ENCODE data around the gene CRTAP. TPM values are rescaled to one million over a fixed set of nuclear protein-coding genes. Genes with fewer than 3 reads are reported as not detected.

CRTAP gene
- total and polyA plus RNA-seq, 7 donors = 25.7 to 509 (median 245) TPM

DNA sequence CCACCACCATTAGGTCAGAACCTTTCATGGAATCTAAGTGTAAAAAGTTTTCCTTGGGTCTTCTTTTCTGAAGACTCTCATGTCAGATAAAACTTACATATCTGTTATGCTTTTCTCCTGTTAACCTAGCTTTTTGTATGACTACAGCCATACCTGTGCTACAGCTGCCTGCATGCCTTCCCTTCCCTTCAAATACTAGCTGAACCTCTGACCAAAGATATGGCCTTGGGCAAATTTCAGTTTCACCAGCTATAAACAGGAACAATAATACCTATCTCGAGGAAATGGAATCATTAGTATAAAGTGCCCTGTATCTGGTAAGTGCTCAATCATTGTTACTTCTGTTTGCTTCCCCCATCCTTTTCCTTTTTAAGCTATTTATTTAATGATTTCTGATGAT, 41.9 kb upstream of the CRTAP start:
- TF ChIP-seq CTCF (IDR thresholded peaks at IDR 0.05) = no peak
- TF ChIP-seq EP300 (IDR thresholded peaks at IDR 0.05) = no peak
- TF ChIP-seq POLR2AphosphoS5 (IDR thresholded peaks at IDR 0.05) = no peak
- no peak for TF ChIP-seq POLR2A (IDR thresholded peaks at IDR 0.05)
- DNase-seq = no peak
- Histone ChIP-seq H3K4me3 (no peak overlapping the region), H3K36me3 (peaks cover 0 to 42% (median 2%) of the 10 kb centered on the region in 4 donors), H3K4me1 (peaks cover 0 to 11% (median 3%) of the 10 kb centered on the region in 4 donors), H3K27ac (no peak overlapping the region), H3K27me3 (no peaks in the 10 kb centered on the region), H3K9me3 (no peaks in the 10 kb centered on the region)
- 51 to 78% methylated on average over 1 of the region's 1 CpG for WGBS, 2 donors
- intact Hi-C loops (cut with DNase I) = loop anchor here (5.0 kb wide), 1 partner anchor 120 kb away; the partner anchor contains the start of gene CCR4

DNA sequence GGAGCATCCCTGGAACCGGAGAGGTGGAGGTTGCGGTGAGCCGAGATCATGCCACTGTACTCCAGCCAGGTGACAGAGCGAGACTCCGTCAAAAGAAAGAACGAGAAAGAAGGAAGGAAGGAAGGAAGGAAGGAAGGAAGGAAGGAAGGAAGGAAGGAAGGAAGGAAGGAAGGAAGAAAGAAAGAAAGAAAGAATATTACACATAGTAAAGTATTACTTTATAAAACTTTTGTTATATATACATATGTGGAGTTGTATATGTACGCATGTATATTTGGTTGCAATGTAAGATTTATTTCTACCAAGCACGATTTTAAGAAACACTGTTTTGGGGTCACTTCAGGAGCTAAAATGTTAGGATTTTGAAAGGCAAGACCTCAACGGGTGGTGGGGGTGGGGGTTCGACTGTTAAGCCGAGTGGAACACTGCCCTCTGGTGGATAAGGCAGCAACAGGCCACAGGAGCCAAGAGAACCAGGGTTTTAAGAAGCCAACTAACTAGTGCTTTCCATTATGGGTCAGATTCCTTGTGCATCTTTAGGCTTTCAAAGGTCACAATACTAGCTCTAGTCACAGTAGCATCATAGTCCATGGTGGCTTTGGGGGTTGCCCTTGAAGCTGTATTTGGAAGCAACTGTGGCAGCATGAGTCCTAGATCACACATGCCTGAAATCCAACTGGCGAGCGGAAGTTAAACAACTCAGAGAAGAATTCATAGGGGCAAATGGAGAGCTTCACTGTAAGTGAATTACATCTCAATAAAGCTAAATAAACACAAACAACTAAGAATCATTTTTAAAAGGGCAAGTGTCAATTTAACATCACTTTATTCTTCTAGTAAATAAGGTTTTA, 39.4 kb upstream of the CRTAP start:
- Histone ChIP-seq H3K36me3 (peaks cover 0 to 29% (median 0%) of the 10 kb centered on the region in 4 donors), H3K4me3 (no peak overlapping the region), H3K9me3 (no peaks in the 10 kb centered on the region), H3K27ac (no peak overlapping the region), H3K4me1 (peaks cover 0 to 11% (median 3%) of the 10 kb centered on the region in 4 donors), H3K27me3 (no peaks in the 10 kb centered on the region)
- TF ChIP-seq EP300 (IDR thresholded peaks at IDR 0.05) (no peak), CTCF (IDR thresholded peaks at IDR 0.05) (peak in 3 of 4 experiments; percentile 65 to 77 (median 77)), POLR2AphosphoS5 (IDR thresholded peaks at IDR 0.05) (no peak), POLR2A (IDR thresholded peaks at IDR 0.05) (no peak)
- WGBS, 2 donors = 65 to 67% methylated on average over 13 of the region's 13 CpGs
- intact Hi-C loops (cut with DNase I) = loop anchor here (5.0 kb wide), 1 partner anchor 122 kb away; the partner anchor contains the start of gene CCR4
- DNase-seq = no peak

- no peak for DNase-seq
- H3K9me3 ChIP-seq = no peaks in the 10 kb centered on the region
- 91 to 93% methylated on average over 6 of the region's 6 CpGs for WGBS, 2 donors
- H3K36me3 ChIP-seq = peaks cover 0 to 14% (median 0%) of the 10 kb centered on the region in 4 donors
- TF ChIP-seq EP300 (IDR thresholded peaks at IDR 0.05) (no peak), CTCF (IDR thresholded peaks at IDR 0.05) (no peak), POLR2AphosphoS5 (IDR thresholded peaks at IDR 0.05) (no peak), POLR2A (IDR thresholded peaks at IDR 0.05) (no peak)
- intact Hi-C loops (cut with DNase I) = no loop called here
- peak overlapping the region in 1 of 4 donors; percentile 11 for H3K27ac ChIP-seq
- peaks cover 0 to 11% (median 3%) of the 10 kb centered on the region in 4 donors for H3K4me1 ChIP-seq
- no peaks in the 10 kb centered on the region for H3K27me3 ChIP-seq
- H3K4me3 ChIP-seq = no peak overlapping the region
Measured at GRCh38 chr3:33075995-33076394, 37.8 kb upstream of the CRTAP start.

DNA sequence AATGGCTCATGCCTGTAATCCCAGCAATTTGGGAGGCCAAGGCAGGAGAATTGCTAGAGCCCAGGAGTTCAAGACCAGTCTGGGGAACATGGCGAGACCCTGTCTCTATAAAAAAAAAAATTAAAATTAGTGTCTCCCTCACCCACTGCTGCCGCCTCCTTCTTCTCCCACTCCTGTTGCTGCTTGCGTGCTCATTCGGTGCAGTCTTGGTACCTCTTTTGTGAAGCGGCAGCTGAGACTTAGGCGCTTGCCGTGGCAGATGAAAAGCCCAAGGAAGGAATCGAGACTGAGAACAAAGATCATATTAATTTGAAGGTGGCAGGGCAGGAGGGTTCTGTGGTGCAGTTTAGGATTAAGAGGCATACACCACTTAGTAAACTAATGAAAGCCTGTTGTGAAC, 36.9 kb upstream of the CRTAP start:
- WGBS, 2 donors = 97 to 98% methylated on average over 8 of the region's 8 CpGs
- intact Hi-C loops (cut with DNase I) = no loop called here
- no peak overlapping the region for H3K27ac ChIP-seq
- no peak for DNase-seq
- no peak overlapping the region for H3K4me3 ChIP-seq
- no peaks in the 10 kb centered on the region for H3K27me3 ChIP-seq
- peaks cover 0 to 5% (median 0%) of the 10 kb centered on the region in 4 donors for H3K36me3 ChIP-seq
- H3K4me1 ChIP-seq = peaks cover 0 to 11% (median 3%) of the 10 kb centered on the region in 4 donors
- TF ChIP-seq POLR2AphosphoS5 (IDR thresholded peaks at IDR 0.05) = no peak
- TF ChIP-seq CTCF (IDR thresholded peaks at IDR 0.05) = no peak
- TF ChIP-seq POLR2A (IDR thresholded peaks at IDR 0.05) = no peak
- no peak for TF ChIP-seq EP300 (IDR thresholded peaks at IDR 0.05)
- no peaks in the 10 kb centered on the region for H3K9me3 ChIP-seq

Data from sigmoid colon (tissue), 7 donors.